K562 (cell line): ENCODE measurements around the gene MRPS18B. TPM values are rescaled to one million over a fixed set of nuclear protein-coding genes. Genes with fewer than 3 reads are reported as not detected.
A peak's percentile ranks its signal among the peaks of the same experiment; 100 is the strongest.

Experiments used
- ARID1B ChIP-seq: fragments of 450-650 bp; IDR thresholded peaks from 2 replicates; pipeline ENCODE4 v1.6.1; 2016; ENCODE audit warnings: antibody characterized with exemption, mild to moderate bottlenecking, inconsistent platforms
- CBFA2T3 ChIP-seq: fragments of 450-650 bp; IDR thresholded peaks from 2 replicates; pipeline ENCODE4 v1.6.1; 2017
- CLOCK ChIP-seq: fragments of 250-450 bp; sonication (Bioruptor Pico); IDR thresholded peaks from 2 replicates; pipeline ENCODE4 v1.4.0; 2020; ENCODE audit warnings: mild to moderate bottlenecking, moderate library complexity, borderline replicate concordance
- CTBP1 ChIP-seq: fragments of 450-650 bp; IDR thresholded peaks from 2 replicates; pipeline ENCODE4 v1.6.1; 2016; ENCODE audit warnings: borderline replicate concordance
- GATAD2B ChIP-seq: fragments of 450-650 bp; IDR thresholded peaks from 2 replicates; pipeline ENCODE4 v1.6.1; 2017; ENCODE audit warnings: mild to moderate bottlenecking, borderline replicate concordance
- REST ChIP-seq, 2 experiments: fragments of 450-650 bp; formaldehyde crosslinking in 1 of 2; IDR thresholded peaks; 2 replicates each; pipeline versions ENCODE4 v1.4.0 to v1.6.1; 2014 to 2020; ENCODE audit warnings: mild to moderate bottlenecking in 2 of 2, borderline replicate concordance in 1 of 2, low read depth in 1 of 2
- polyA plus RNA-seq, 8 experiments: library from polyadenylated mRNA; depleted of rRNA in 4 of 8; stranded (reverse) in 5 of 8; unstranded in 3 of 8; fragments of >200 nt; fragmentation: Nextera tagmentation in 2 of 8; fragmentation: Illumina TruSeq in 1 of 8; extraction: Ambion mirVana in 2 of 8; extraction: Trizol in 1 of 8; gene quantifications; 2 replicates each; pipeline versions ENCODE4 v1.2.1 to v1.2.3, GENCODE V29; 2011 to 2014; ENCODE audit warnings: inconsistent platforms in 1 of 8, missing spikeins in 1 of 8
- total RNA-seq, 7 experiments: library from RNA; depleted of rRNA in 6 of 7; stranded (reverse); fragments of >200 nt in 6 of 7; fragmentation: Illumina TruSeq in 2 of 7; extraction: Trizol in 2 of 7; gene quantifications; 2 replicates each; pipeline versions ENCODE4 v1.2.1 to v1.2.3, GENCODE V29; 2011 to 2021; ENCODE audit warnings: low replicate concordance in 1 of 7

The MRPS18B gene
- total and polyA plus RNA-seq, 9 of the 15 experiments (the other 6 are each of a cell fraction or from before 2014, with no cell fraction given), result 132 to 383 (median 178) TPM

- TF ChIP-seq CLOCK (CRISPR knock-in tag), result no peak
- peak; percentile 32; the same call in 1 of the 2 replicates for TF ChIP-seq CTBP1
- TF ChIP-seq REST (IDR thresholded peaks at IDR 0.05; ENCODE audit: borderline replicate concordance), result no peak
- no peak for TF ChIP-seq REST (CRISPR knock-in tag; IDR thresholded peaks at IDR 0.05; ENCODE audit: low read depth)
- 0 out of 2 replicates have a peak, but pooled peaks have one; percentile 18 for TF ChIP-seq ARID1B
- peak; percentile 29; the same call in 1 of the 2 replicates for TF ChIP-seq CBFA2T3
- no peak for TF ChIP-seq GATAD2B
Measured at GRCh38 chr6:30599625-30600324, 17.9 kb upstream of the MRPS18B start (continued).
